Endometrium (tissue), 2 donors: Measurements from ENCODE around the gene STOML1.
"Not testable (repeated sequence)": the region's sequence is repeated elsewhere in the genome, so short reads cannot be mapped to it uniquely, and the experiment has no call there.

Experiments used
- FAIRE-seq: peaks from 2 replicates; lab custom pipeline; 2012; peaks lifted over from hg19 to GRCh38; lab: Jason Lieb, UNC
- donor health status: control.
- donor health status: control.

STOML1 gene

GRCh38 chr15:73946046-73946721 lies 45.9 kb downstream of the STOML1 start:
- no peak for FAIRE-seq

DNA sequence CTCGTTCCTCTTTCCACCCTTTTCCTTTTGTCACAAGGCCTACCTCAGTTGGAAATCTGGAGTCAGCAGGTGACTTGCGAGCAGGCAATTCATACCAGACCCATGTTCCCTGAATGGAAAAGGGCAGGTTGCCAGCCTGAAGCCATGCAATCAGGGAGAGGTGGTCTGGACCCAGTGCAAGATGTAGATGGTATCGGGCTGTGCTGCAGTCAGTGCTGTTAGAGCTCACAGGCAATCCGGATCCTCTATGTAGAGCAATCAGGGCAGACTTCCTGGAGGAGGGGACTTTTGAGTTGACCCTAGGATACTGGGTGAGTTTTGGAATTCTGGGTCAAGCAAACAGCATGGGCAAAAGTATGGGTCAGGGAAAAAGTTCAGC lies 47.0 kb downstream of the STOML1 start:
- no peak for FAIRE-seq

- no peak for FAIRE-seq
Measured at GRCh38 chr15:73944161-73945129, 47.6 kb downstream of the STOML1 start.

- FAIRE-seq, result no peak
Measured at GRCh38 chr15:73942751-73943270, 49.3 kb downstream of the STOML1 start.

- no peak for FAIRE-seq
Measured at GRCh38 chr15:73941871-73942635, 50.0 kb downstream of the STOML1 start.

- no peak for FAIRE-seq
Measured at GRCh38 chr15:73941449-73941848, 50.6 kb downstream of the STOML1 start.

DNA sequence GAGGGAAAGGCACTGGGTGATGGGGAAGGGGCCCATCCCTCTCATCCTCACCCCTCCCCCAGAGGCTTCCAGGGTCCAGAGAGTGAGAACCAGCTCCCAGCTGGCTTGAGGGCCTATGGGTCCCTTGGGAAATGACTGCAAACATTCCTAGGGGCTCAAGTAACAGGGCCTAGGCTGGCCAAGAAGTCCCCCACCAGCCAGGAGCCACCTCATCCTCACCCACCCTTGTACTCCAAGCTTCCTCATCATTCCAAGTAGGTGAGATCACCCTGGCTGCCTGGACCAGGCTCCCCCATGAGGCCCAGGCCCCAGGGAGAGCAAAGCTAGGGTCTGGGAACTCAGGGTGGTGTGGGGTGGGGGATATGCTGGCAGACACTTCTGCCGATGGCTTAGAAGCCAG lies 51.1 kb downstream of the STOML1 start:
- FAIRE-seq, result no peak

DNA sequence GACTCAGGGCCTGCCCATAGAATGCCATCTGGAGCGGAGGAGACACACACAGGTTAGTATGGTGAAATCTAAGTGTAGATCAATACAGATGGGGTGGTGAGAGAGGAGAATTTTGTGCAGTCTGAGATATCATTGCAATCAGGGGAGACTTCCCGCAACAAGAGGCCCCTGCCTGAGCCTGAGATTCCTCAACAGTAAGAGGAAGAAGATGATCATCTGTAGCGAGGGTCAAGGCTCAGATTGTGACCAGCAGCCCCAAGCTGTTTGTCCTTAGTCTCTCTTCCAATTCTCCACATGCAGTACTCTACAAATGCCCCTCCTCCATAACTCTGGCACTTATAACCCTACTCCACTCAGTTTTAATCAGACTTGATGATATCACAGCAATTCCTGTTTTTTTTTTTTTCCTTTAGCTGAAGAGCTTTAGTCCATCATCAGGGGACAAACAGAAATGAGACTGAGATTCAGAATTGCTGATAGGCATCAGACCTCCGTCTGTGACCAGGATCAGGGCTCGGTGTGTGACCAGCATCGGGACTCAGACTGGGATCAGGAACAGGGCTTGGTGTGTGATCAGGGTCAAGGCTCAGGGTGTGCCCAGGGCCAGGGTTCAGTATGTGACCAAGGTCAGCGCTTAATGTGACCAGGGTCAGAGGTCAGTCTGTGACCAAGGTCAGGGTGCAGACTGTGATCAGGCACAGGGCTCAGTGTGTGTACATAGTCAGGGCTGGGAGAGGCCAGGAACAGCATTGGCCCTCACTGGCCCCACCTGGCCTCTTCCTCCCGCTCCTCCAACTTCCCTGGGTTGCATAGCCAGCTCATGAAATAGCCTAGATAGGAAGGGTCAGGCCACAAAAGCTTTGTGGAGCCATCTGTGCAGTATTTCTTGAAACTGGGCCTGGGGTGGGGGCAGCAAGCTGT lies 51.8 kb downstream of the STOML1 start:
- FAIRE-seq, result no peak

DNA sequence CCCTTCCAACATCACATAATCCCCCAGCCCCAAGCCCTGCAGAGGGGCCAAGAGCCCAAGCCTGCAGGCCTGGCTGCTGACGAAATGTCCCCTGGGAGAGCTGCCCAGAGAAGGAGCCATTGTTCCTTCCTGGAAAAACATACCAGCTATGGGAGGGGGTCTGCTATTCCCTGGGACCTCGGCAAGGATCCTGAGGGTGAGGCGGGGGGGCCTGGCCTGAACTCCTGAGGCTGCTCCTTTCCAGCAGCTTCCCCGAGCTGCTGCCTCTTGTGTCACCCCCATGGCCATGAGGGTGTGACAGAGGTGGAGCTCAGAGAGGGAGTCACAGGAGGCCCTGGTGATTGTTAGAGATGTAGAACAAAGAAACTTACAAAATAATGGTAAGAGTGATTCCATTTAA lies 53.0 kb downstream of the STOML1 start:
- no peak for FAIRE-seq

DNA sequence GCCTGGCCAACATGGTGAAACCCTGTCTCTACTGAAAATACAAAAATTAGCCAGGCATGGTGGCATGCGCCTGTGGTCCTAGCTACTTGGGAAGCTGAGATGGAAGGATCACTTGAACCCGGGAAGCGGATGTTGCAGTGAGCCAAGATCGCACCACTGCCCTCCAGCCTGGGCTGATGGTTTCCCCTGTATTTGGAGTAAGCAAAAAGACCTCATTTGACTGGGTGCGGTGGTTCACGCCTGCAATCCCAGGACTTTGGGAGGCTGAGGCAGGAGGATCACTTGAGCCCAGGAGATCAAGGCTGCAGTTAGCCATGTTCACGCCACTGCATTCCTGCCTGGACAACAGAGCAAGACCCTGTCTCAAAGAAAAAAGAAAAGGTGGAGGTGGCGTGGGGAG lies 53.6 kb downstream of the STOML1 start:
- not testable (repeated sequence) for FAIRE-seq

GRCh38 chr15:73937726-73938125 lies 54.4 kb downstream of the STOML1 start:
- FAIRE-seq, result no peak

DNA sequence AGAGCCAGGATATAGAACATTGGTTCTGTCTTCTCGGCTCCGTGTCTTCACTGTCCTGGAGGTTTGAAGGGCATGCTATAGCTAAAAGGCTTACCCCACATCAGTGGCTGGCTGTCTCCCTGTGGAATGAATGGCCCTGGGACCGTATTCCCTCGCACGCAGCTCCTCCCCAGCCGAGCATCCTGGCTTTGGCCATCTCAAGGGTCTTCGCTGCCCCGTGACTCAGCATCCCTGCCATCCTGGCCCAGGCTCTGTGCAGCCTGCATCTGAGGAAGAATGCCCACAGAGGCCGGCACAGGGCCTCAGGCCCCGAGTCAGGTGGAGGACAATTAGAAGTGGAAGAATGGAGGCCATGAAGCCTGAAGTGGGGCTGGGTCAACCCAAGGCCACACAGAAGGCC lies 54.8 kb downstream of the STOML1 start:
- no peak for FAIRE-seq

GRCh38 chr15:73936588-73937290 lies 55.4 kb downstream of the STOML1 start:
- no peak for FAIRE-seq

DNA sequence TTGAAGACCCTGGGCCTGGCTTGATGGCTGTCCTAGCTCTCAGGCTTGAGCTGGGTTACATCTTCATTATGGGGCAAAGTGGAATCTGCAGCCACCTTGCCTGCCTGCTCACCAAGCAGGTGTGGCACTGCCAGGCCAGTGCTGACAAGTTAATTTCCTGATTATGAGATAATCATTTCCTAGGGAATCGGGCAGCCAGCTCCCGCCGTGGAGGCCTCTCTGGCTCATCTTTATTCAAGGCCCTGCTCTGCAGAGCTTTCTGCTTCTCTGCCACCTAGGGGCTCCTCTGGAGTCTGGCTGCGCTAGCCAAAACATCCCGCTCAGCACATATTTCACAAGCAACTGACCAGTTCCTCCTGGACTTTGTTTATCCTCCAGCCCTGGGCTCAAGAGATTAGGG lies 55.9 kb downstream of the STOML1 start:
- no peak for FAIRE-seq

- no peak for FAIRE-seq
Measured at GRCh38 chr15:73935547-73935946, 56.5 kb downstream of the STOML1 start.

DNA sequence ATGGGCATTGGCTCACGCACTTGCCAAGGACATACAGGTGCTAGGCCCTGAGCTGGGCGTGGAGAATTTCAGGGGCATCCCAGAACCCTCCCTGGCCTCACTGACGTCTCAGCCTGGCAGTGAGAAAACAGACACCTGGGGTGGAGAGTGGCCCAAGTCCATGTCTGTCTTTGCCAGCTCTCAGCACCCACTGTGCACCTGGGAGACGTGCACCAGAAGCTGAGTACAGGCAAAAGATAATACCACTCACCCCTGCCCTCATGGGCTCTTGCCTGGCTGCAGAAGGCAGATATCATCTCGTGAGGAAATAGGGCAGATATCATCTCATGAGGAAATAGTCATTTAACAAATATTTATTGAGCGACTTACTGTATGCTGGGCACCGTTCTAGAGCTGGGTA lies 57.8 kb downstream of the STOML1 start:
- no peak for FAIRE-seq

GRCh38 chr15:73932381-73933191 lies 59.5 kb downstream of the STOML1 start:
- no peak for FAIRE-seq

- FAIRE-seq, result no peak
Measured at GRCh38 chr15:73931441-73931840, 60.7 kb downstream of the STOML1 start.

GRCh38 chr15:73930790-73931281 lies 61.3 kb downstream of the STOML1 start:
- no peak for FAIRE-seq

DNA sequence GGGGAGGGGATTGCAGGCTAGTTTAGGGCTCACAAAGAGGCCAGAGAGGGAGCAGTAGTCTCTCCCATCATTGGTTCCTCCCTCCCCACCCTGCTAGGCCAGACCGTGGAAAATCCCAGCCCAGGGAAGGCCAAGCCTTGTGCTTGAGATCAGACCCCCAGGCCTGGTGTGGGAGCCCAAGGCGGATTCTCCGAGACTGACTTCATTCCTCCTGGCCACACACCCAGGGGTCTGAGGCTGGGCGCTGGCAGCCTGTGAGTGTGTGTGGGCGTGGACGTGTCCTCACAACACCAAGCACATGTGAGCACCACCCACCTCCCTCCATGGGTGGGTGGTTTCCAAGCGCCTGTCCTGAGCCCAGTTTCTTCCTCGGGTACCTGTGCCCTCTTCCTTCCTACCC lies 61.7 kb downstream of the STOML1 start:
- no peak for FAIRE-seq
